SK-N-MC (cell line): Measurements from ENCODE around the gene TMEM39B.

Experiments used
- EZH2 ChIP-seq: fragments of 200-600 bp; sonication (generic); IDR thresholded peaks from one replicate; pipeline ENCODE4 v1.6.1; 2017; ENCODE audit warnings: antibody characterized with exemption
- FOXP2 ChIP-seq: optimal IDR thresholded peaks from 2 replicates; pipeline ENCODE3; 2011; ENCODE audit warnings: mild to moderate bottlenecking, moderate library complexity; ENCODE audit not compliant: insufficient read depth; ENCODE audit errors: extremely low read length, control extremely low read depth
- POLR2AphosphoS5 ChIP-seq: IDR thresholded peaks from 2 replicates; pipeline ENCODE4 v1.6.1; 2012; ENCODE audit warnings: mild to moderate bottlenecking, low read depth, low read length, borderline replicate concordance

GRCh38 chr1:32091591-32091990, 18.9 kb downstream of the TMEM39B start:
- no peak for TF ChIP-seq EZH2
- TF ChIP-seq POLR2AphosphoS5: no peak
- no peak for TF ChIP-seq FOXP2
